NCI-H2029 treated with DMSO at 0.1 percent for 48 hours (cell line): ENCODE data around the gene ARAP2.
"Not testable (repeated sequence)": the region's sequence is repeated elsewhere in the genome, so short reads cannot be mapped to it uniquely, and the experiment has no call there.

ENCODE experiments used
- DNase-seq: peaks from one replicate; lab custom pipeline; 2025; lab: John Stamatoyannopoulos, UW

Gene ARAP2

DNA sequence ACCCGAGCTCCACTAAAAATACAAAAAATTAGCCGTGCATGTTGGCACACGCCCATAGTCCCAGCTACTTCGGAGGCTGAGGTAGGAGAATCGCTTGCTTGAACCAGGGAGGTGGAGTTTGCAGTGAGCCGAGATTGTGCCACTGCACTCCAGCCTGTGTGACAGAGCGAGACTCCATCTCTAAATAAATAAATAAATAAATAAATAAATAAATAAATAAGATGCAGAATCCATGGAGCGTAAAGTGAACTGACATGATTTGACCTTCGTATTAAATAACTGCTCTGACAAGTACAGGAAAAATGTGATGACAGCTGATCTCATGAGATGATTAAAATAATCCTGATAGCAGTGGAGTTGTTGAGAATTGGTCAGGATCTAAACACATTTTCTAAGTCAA, 62.0 kb downstream of the ARAP2 start:
- DNase-seq = not testable (repeated sequence)

DNA sequence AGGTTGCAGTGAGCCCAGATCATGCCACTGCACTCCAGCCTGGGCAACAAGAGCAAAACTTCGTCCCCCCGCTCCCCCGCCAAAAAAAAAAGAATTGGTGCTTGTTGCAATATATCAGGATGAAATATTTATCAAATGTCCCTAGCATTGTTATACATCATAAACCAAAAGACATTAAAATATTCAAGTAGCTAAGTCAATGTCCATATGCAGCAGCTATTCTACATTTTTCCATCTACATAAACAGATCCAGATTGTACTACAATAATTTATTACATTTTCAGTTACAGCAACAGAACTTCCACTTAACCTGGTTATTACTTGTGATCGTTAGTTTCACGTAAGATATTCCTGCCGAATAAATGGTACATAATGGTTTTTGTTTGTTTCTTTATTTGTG, 64.1 kb downstream of the ARAP2 start:
- DNase-seq = no peak

DNA sequence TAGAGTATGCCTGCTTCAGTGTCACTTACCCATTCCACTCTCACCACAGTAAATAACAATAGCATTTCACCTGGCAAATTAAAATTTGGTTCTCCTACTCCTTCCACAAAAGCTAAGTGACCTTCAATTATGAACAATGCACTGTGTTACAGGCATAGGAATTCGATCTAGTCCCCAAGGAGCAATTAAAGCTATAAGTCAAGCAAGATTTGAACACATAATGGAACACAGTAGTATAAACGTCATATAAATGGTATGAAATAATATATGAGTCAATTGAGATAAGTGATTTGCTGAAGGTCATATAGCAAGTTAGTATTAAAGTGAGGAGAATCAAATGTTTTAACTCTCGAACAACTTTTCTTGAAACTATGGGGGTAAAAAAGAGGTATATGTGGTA, 65.8 kb downstream of the ARAP2 start:
- no peak for DNase-seq

DNA sequence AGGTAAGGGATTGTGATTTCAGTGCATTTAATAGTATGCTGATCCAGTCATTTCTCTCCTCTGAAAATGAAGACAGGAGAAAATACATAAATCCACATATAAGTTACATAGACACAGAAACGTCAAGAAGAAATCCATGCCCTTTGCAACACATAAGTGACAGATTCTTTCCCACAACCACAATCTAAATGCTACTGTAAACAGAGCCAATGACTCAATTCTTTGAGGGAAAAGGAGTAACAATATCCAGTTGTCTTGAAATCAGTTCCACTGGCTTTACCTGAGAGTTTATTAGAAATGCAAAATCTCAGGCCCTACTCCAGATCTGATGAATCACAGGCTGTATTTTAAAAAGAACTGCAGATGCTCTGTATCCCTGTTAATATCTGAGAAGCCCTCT, 66.4 kb downstream of the ARAP2 start:
- DNase-seq = no peak

DNA sequence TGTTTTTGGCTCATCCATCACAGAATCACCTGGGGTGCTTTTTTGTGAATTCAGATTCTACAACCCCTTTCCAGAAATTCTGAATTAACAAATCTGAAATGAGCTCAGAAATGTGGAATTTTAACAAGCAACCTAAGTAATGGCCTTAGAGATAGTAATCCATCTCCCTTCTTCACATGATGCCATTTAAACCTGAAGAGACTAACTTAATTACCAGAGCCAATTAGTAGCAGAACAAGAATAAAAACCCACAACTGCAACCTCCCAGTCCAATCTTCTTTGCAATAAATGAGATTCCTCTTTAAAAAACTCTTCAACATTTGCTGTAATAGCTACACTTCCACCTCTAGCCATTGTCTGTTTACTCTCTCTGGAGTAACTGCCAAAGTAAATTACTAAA, 69.7 kb downstream of the ARAP2 start:
- DNase-seq = no peak

DNA sequence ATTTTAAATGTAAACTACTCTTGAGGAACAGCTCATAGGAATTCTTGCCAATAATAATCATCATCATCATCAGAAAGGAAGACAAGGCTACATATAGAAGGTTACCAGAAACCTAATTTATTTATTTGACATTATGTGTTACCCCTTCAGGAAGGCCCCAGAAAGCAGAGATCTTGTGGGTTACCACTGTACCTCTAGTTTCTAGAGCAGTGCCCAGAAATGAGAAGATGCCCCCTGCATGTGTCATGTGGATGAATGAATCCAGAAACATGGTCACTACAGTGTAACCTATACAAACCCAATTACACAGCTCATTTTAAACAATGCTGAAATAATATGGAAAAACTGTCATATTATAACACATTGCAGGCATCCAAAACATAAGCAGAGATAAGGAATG, 70.4 kb downstream of the ARAP2 start:
- no peak for DNase-seq

DNA sequence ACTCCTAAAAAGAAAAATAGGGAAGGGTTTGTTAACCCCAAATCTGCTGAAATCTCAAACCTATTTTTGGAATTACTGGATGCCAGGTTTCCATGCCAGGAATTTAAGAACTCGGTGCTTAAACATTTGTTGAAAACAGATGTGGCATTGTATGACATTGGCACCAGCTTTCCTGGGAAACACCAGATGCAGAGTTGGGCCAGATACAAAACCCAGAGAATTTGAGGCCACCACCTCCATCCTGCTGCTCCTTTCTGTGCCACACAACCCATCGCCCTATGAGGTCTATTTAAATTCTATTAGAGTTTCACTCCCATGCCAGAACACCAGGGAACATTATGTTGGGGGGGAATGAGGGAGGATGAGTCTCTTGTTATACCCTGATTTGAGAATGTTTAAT, 71.7 kb downstream of the ARAP2 start:
- DNase-seq = no peak

DNA sequence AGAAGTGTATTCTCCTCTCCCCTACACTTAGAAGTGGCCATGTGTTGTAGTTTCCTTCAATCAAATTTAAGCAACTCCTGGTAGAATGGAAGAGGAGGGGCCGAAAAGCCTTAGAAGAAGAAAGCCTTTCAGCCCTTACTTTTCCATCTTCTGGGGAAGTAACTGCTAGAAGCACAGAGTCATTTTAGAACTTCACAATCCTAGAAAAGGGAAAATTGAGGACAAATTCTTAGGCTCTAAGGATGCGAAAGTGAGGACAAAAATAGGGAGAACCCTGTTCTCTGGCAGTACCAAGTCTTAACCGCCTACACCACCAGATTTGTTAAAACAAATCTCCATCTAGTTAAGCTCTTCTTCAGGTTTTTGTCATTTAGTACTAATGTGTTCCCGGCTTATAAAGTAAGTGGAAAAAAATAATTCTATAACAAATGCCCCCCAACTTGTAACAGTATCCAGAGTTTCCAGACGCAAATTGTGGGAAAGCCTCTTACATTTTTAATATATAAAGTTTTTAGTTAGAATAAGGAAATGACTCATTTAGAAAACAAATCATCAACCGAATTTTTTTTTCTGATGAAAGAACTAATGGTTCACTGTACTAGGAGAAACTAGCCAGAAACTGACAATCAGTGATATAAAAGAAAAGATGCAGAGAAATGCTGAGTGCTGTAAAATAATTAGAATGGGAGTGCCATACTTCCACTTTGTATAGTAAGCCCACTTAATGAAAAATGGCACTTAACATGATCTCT, 76.0 kb downstream of the ARAP2 start:
- no peak for DNase-seq

DNA sequence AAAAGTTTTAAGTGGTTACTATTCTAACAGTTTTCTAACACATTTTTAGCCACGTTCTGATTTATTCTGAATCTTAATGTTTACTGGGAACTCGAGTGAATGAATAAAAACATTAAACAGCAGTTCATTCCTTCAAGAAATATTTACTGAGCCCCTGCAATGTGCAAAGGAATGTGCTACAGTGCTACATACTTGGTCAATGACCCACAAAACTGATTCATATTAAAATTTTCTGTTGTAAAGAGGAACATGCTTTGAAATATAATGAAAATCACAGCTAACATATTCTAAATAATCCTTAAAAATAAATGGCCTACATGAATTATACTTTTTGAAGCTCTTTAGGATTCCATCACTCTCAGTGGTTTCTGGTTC, 78.7 kb downstream of the ARAP2 start:
- no peak for DNase-seq

DNA sequence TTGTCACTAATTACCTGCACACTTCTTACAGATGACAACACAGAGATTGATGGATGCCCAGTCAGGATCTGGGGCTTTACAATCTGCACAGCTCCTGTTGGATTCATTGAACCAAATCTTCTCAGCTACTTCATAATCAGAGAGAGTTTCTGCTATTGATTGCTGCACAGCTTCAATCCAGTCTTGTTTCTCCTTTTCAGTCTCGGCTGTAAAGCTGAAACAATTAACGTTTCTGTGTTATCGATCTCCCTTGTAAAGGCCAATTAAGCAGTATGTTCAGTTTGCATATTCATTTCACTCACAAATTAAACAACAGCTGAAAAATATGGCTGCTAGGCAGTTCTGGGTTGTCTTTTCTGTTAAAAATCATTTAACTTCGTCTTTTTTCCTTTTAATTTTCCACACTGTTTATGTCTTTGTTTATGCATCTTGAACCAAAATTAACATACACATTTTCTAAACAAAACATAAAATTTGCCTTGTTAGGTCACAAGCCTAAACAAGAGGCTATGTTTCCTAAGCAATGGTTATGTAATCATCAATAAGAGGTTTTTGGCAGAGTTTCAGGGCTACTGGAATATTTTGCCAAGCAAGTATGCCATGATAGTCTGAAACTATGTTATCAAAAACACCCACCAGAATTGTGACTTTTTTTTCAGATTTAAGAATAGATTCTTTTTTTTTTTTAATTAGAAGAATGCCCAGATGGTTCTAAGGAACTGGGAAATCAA, 79.2 kb downstream of the ARAP2 start:
- DNase-seq = no peak

DNA sequence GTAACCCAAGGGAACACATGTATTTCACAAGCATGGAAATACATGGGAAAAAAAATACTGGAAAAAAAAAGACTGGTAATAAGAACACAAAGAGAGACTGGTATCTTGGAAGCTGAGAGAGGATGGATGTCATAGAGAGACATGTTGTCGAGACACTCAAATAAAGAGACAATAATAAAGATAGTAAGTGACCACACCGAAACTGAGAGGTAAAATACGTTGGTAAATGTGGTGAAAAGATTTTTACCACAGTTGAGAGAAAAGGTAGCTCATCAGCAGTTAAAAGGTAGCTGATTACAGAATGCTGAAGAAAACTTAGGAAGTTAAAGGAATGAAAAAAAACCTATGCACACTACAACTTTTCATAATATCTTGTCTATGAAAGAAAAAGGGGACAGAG, 81.1 kb downstream of the ARAP2 start:
- DNase-seq = no peak

DNA sequence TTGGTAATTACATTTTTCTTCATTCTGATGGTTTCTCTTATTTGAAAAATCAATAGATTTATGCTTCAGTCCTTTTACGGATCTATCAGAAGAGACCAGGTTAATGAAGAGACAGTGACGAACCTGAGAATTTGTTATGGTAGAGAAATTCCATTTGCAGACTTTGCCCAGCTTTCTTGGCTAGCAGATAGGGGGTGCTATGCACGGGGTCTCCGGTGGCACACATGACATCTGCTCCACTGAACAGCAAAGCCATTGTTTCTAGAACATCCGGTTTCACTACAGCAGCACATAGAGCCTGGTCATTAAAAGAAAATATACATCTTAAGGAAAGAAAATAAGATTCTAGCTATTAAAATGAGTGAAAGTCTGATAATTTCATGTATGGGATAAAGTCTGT, 85.1 kb downstream of the ARAP2 start:
- DNase-seq = no peak

DNA sequence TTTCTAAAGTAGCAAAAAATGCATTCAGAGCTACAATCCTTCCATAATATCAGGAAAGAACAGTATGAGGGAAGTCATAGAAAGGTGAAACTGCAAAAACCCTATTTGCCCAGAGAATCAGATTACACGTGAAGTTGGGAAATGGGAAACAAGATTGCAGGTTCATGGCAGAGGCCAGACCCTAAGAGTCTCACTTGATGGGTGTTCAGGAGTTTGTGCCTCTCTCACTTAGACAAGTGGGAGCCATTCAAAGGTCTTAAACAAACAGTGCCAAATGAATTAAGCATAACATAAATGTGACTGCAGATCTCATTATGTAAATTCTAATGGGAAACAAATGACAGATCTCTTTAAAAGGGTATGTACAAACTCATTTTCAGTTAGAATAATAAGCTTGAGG, 91.6 kb downstream of the ARAP2 start:
- DNase-seq = peak; percentile 5

DNA sequence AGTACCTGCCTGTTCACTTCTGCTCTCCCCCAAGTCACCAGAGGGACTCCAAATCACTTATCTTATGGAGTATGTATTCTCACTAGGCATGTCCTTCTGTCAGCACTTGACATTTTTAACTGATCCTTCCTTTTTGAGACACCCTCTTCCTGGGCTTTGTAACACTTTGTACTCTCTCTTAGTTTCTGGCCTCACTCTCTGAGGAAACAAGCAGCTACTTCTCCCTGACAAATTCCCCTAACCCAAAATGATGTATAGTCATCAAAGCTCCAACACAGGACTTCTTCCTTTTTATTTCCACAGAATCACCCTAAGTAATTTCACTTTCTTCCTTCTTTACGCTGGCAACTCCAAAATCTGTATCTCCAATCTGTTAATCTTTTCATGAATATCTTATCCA, 101.8 kb downstream of the ARAP2 start:
- DNase-seq = no peak

DNA sequence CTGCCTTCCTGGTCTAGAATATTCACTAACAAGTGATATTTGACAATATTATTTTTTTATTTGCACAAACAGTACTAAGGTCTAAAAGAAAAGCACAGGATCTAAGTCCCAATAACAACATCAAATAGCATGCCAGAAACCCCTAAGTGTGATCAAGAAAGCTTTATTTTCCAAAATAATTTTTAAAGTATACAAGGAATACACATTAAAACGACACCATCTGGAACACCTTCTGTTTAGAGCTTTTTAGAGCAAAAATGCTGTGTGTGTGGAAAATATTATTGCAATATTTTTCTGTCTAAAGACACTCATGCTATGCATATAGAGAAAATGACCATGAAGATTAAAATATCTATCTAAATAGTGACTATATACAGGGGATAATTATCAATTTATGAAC, 103.1 kb downstream of the ARAP2 start:
- no peak for DNase-seq

DNA sequence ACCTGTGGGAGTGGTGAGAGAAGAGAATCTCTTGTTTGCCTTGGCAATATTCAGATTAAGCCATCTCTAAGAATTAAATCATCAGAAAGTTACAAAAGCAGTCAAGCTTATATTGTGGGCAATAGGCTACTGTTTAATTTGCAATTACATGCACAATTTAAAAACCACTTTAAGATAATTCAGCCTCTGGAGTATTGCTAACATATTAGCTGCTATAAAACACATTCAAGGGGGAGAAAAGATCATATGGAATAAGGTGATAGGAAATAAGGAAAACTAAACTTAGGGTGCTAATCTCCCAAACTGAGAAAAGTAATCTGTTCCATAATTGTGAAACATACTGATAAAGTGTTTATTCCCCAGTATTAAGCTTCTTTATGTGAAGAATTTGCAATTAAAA, 103.9 kb downstream of the ARAP2 start:
- no peak for DNase-seq

DNA sequence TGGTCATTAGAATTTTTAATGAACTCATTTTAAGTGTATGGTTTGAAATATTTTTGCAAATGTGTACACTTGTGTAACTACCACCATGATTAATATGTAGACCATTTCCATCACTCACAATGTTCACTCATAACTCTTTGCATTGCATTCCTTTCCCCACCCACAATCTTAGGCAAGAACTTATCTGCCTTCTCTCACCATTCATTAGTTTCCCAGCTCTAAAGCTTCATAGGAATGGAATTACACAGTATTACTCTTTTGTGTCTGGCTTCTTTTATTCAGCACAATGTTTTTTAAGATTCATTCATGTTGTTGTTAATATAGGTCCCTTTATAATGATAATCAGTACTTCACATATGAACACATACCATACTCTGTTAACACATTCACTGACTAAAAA, 106.1 kb downstream of the ARAP2 start:
- no peak for DNase-seq

DNA sequence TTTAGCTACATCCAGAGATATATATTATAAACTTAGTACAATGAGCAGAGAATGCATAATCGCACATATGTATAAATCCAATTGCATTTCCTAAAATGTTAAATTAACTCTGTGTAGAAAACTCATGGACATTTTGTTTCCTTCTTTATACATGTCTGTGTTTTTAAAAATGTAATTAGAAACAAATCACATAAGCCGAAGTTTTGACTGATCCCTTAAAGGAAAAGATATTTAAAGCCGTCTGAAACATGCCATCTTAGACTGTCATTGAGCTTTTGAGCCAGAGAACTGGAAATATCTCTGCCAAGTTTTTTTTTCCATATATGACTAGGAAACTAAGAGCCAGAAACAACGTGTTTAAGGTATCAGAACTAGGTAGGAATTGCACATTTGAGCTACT, 107.0 kb downstream of the ARAP2 start:
- no peak for DNase-seq

DNA sequence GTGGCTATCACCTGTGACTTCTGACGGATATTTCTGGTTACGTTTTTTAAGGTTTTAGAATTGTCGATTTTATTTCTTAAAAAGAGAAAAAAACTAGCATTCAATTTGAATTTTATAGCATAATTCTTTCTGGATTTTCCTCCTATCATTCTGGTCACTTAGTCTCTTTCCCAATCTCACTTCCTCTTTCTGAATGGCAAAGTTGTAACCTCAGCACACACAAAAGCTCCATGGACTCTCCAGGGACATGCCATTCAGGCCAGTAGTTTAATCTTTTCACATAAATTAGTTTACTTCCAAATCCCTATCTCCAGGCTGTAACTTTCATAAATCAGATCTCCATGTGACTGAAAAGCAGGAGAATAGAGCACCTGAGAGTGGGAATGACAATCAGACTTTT, 110.7 kb downstream of the ARAP2 start:
- DNase-seq = no peak

DNA sequence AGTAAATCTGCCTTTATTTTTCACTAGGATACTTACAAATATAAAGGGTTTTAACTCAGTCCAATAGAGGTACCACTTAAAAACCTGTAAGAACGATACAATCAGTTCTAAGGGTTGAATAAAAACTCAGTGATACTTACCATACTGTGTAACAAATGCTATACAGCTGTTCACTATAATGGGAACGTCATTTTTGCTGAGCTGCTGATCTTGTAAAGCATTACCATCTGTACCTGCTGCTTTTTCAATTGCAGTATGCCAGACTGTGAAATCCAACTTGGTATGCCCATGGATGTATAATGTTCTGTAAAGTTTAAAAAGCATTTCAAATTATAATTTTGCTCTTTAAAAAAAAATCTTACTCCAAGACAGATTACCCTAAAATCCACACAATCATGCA, 111.2 kb downstream of the ARAP2 start:
- DNase-seq = no peak

DNA sequence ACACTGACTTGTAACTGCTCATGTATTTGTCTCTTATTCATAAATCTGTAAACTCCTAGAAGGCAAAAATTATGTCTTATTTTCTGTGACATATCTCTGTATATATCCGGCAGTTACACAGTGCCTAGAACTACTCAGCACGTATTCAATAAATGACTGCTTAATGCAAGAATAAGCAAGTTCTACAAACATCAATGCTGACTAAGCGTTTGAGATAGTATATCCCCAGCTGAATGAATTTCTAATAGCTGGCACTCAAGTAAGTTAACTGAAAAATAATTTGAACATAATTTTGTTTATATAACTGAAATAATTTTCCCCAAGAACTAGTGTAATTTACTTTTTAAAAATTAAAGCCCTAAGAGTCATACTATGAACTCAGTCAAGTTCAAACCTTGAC, 113.7 kb downstream of the ARAP2 start:
- no peak for DNase-seq

DNA sequence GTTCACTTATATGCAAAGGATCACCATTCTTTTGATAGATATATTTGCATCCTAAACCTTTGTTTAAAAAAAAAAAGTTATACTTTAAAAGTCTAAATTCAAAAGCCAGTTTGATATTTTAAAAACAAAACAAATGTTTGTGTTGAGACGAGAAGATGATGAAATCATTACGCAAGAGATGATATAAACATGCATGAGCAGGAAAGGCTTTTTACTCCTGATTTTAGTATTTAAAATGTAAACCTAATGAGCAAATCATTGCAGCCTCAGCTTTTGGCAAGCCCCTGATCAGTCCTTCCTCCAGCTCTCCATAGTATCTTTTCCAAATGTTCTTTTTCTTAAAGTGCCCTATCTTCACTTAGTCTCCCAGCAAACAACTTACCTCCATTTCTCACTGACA, 115.6 kb downstream of the ARAP2 start:
- DNase-seq = no peak

DNA sequence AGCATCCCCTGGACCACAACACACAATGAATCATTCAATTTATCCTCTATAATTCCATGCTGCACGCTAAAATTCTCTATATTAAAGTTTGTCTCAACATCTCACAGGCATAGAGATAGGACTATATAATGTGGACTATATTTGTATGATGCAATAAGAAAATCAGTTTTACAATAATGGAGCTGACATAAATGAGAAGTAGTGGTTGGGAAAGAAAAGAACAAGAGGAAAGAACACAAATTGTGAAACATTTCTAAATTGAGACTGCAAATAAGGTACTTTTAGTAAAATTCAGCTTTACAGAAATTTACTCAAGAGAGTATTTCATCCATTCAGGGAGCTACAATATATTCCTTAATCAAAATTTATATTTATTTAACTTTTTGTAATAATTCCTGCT, 120.4 kb downstream of the ARAP2 start:
- no peak for DNase-seq

DNA sequence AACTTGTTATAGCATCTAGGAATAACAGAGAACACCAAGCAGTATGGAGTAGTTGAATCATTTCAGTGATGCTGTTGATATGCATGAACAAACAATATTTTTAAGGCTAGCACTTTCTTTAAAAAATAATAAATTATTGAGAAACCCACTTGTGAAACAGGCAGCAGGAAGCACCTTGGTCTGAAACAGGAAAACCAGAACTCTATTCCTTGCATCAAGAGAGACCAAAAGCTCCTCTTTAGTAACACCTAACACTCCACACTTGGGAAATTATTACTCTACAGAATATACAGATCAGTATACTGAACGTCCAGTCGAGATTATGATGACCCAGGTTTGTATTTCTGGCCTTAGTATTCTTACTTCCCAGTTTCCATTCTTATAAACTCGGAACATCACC, 129.0 kb downstream of the ARAP2 start:
- DNase-seq = no peak
